ENCODE data around the gene TBC1D22A.
A peak's percentile ranks its signal among the peaks of the same experiment; 100 is the strongest.

Gene TBC1D22A

DNA sequence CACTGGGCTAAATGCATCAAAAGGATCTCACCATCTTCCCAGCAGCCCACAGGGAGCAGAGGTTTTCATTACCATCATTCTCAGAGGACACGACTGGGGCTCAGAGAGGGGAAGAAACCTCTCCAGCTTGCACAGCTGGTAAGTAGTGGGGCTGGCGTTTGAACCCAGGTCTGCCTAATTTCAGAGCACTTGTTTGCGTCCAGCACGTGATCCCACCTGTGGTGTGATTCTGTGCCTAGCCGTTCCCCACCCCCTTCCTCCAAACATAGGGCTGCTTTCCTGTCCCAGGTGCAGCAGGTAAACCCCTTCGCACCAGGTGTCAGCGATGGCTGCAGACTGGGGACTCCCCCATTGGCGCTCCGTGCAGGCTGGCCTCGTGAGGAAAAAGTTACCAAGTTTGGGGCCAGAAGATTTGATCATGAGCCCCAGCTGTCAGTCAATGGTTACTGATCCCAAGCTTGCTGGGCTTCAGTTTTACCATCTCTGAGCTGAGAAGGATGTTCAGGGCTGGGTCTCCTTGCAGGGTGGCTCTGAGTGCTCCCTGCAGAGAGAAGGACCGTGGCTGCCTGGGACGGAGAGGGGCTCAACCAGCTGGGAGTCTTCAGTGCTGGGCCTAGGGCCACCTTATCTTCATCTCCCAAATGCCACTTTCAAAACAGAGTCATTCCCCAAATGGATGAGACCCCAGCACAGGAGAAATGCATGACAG lies 445.6 kb downstream of the TBC1D22A start:
- H3K27me3 ChIP-seq (replicated peaks; ENCODE audit: control insufficient read depth, insufficient read depth, low read length, poor library complexity, severe bottlenecking), result no peaks in the 10 kb centered on the region
- H3K4me1 ChIP-seq (ENCODE audit: control insufficient read depth, insufficient read depth, low read length, poor library complexity, severe bottlenecking), result no peaks in the 10 kb centered on the region
- no peaks in the 10 kb centered on the region for H3K36me3 ChIP-seq (ENCODE audit: control insufficient read depth, insufficient read depth, low read length)
- no peak overlapping the region for H3K4me3 ChIP-seq (ENCODE audit: insufficient read depth, low read depth, low read length, poor library complexity, severe bottlenecking)
- H3K9me3 ChIP-seq (ENCODE audit: control insufficient read depth, low read length), result no peaks in the 10 kb centered on the region
- no peak for DNase-seq
- no peak overlapping the region for H3K27ac ChIP-seq (ENCODE audit: insufficient read depth, low read length, poor library complexity, severe bottlenecking)

DNA sequence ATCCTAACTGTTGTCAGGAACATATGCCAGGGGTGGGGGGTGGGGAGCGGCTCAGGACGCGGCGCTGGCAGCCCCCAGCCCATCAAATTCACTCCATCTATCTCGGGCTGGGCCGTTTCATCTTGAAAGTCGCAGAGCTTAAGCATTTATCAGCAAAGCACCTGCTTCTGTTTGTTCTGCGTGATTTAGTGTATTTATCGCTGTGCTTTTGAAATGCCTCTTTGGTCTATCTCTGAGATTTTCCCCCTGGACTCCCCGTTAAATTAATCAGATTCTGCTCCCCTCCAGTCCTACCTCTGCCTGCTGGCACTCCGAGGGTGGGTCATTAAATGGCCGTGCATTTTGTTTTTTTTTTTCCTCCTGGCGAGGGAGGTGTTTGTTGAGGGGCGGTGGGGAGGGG lies 446.2 kb downstream of the TBC1D22A start:
- Histone ChIP-seq H3K27me3 (replicated peaks; ENCODE audit: control insufficient read depth, insufficient read depth, low read length, poor library complexity, severe bottlenecking) (no peaks in the 10 kb centered on the region), H3K4me3 (ENCODE audit: insufficient read depth, low read depth, low read length, poor library complexity, severe bottlenecking) (no peak overlapping the region), H3K36me3 (ENCODE audit: control insufficient read depth, insufficient read depth, low read length) (no peaks in the 10 kb centered on the region), H3K9me3 (ENCODE audit: control insufficient read depth, low read length) (no peaks in the 10 kb centered on the region), H3K27ac (ENCODE audit: insufficient read depth, low read length, poor library complexity, severe bottlenecking) (no peak overlapping the region), H3K4me1 (ENCODE audit: control insufficient read depth, insufficient read depth, low read length, poor library complexity, severe bottlenecking) (no peaks in the 10 kb centered on the region)
- DNase-seq, result no peak

DNA sequence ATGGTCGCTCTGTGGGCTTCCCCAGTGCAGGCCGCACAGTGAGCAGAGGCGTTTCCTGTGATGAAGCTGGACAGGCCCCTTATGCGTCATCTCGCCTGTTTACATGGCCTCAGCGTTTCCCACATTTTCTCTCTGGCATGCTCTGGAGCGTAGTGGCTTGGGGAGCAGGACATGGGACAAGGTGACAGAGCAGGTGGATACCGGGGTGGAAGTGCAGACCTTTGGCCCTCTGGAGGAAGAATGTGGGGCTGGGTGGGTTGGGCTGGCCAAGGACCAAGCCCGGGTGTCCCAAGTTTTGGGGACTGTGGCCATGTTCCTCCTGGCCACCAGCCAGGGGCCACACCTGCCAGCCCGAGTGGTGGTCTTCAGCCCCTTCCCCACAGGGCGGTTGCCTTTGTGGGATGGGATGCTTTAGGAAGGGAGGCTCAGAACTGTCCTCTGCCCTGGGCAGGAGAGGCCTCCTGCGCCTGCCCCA lies 446.6 kb downstream of the TBC1D22A start:
- Histone ChIP-seq H3K27ac (ENCODE audit: insufficient read depth, low read length, poor library complexity, severe bottlenecking) (no peak overlapping the region), H3K36me3 (ENCODE audit: control insufficient read depth, insufficient read depth, low read length) (no peaks in the 10 kb centered on the region), H3K4me3 (ENCODE audit: insufficient read depth, low read depth, low read length, poor library complexity, severe bottlenecking) (no peak overlapping the region), H3K9me3 (ENCODE audit: control insufficient read depth, low read length) (no peaks in the 10 kb centered on the region), H3K27me3 (replicated peaks; ENCODE audit: control insufficient read depth, insufficient read depth, low read length, poor library complexity, severe bottlenecking) (no peaks in the 10 kb centered on the region), H3K4me1 (ENCODE audit: control insufficient read depth, insufficient read depth, low read length, poor library complexity, severe bottlenecking) (no peaks in the 10 kb centered on the region)
- no peak for DNase-seq

DNA sequence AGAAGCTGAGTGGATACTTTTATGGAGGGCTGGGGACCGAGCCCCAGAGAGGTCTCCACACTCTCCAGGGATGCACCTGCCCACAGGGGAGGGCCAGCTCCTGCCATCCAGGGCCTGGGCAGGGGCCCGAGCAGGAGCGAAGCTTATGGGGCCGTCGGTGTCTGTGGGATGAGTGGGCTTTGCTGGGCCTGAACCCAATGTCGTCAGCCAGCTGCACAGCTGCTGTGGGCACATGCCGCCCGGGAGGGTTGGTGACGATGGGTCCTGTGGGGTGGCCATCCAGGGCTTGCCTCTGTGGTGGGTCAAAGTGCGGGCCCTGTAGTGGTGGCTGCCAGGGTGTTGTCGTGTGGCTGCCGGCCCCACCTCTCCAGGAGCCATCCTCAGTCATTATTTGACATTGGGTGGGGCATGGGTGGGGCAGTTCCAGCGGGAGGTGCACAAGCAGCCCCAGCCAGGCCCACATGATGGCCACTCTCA lies 447.1 kb downstream of the TBC1D22A start:
- Histone ChIP-seq H3K36me3 (ENCODE audit: control insufficient read depth, insufficient read depth, low read length) (no peaks in the 10 kb centered on the region), H3K4me3 (ENCODE audit: insufficient read depth, low read depth, low read length, poor library complexity, severe bottlenecking) (no peak overlapping the region), H3K27ac (ENCODE audit: insufficient read depth, low read length, poor library complexity, severe bottlenecking) (no peak overlapping the region), H3K27me3 (replicated peaks; ENCODE audit: control insufficient read depth, insufficient read depth, low read length, poor library complexity, severe bottlenecking) (no peaks in the 10 kb centered on the region), H3K4me1 (ENCODE audit: control insufficient read depth, insufficient read depth, low read length, poor library complexity, severe bottlenecking) (no peaks in the 10 kb centered on the region), H3K9me3 (ENCODE audit: control insufficient read depth, low read length) (no peaks in the 10 kb centered on the region)
- DNase-seq, result no peak

DNA sequence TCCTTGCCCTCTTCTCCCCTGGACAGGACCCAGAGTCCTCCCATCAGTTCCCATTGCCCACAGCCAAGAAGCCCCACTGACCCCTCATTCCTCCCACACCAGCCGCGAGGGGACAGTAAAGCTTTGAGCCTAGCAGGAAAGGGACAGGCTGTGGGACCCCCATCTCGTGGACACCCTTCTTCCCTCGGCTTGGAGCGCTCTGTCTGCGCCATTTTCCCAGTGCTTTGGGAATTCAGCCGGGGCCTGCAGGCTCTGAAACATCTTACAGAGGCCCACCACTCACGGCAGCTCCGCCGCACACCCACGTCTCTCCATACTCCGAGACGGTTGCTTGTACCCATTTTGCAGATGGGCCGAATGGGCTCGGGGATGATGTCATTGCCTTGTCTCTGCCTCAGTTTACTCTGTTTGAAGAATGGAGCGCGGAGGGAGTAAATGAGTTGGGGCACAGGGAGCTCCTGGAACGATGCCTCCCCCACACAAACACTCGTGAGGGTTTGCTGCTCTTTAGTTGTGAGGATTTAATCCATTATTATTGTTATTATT lies 447.7 kb downstream of the TBC1D22A start:
- Histone ChIP-seq H3K27ac (ENCODE audit: insufficient read depth, low read length, poor library complexity, severe bottlenecking) (no peak overlapping the region), H3K4me1 (ENCODE audit: control insufficient read depth, insufficient read depth, low read length, poor library complexity, severe bottlenecking) (no peaks in the 10 kb centered on the region), H3K4me3 (ENCODE audit: insufficient read depth, low read depth, low read length, poor library complexity, severe bottlenecking) (no peak overlapping the region), H3K27me3 (replicated peaks; ENCODE audit: control insufficient read depth, insufficient read depth, low read length, poor library complexity, severe bottlenecking) (no peaks in the 10 kb centered on the region), H3K9me3 (ENCODE audit: control insufficient read depth, low read length) (no peaks in the 10 kb centered on the region), H3K36me3 (ENCODE audit: control insufficient read depth, insufficient read depth, low read length) (no peaks in the 10 kb centered on the region)
- DNase-seq, result no peak

- no peaks in the 10 kb centered on the region for H3K36me3 ChIP-seq (ENCODE audit: control insufficient read depth, insufficient read depth, low read length)
- DNase-seq, result no peak
- no peak overlapping the region for H3K27ac ChIP-seq (ENCODE audit: insufficient read depth, low read length, poor library complexity, severe bottlenecking)
- no peaks in the 10 kb centered on the region for H3K9me3 ChIP-seq (ENCODE audit: control insufficient read depth, low read length)
- H3K4me3 ChIP-seq (ENCODE audit: insufficient read depth, low read depth, low read length, poor library complexity, severe bottlenecking), result no peak overlapping the region
- H3K27me3 ChIP-seq (replicated peaks; ENCODE audit: control insufficient read depth, insufficient read depth, low read length, poor library complexity, severe bottlenecking), result no peaks in the 10 kb centered on the region
- no peaks in the 10 kb centered on the region for H3K4me1 ChIP-seq (ENCODE audit: control insufficient read depth, insufficient read depth, low read length, poor library complexity, severe bottlenecking)
Measured at GRCh38 chr22:47210686-47211085, 448.2 kb downstream of the TBC1D22A start.

- Histone ChIP-seq H3K9me3 (ENCODE audit: control insufficient read depth, low read length) (no peaks in the 10 kb centered on the region), H3K4me1 (ENCODE audit: control insufficient read depth, insufficient read depth, low read length, poor library complexity, severe bottlenecking) (no peaks in the 10 kb centered on the region), H3K36me3 (ENCODE audit: control insufficient read depth, insufficient read depth, low read length) (no peaks in the 10 kb centered on the region), H3K27me3 (replicated peaks; ENCODE audit: control insufficient read depth, insufficient read depth, low read length, poor library complexity, severe bottlenecking) (no peaks in the 10 kb centered on the region), H3K27ac (ENCODE audit: insufficient read depth, low read length, poor library complexity, severe bottlenecking) (no peak overlapping the region), H3K4me3 (ENCODE audit: insufficient read depth, low read depth, low read length, poor library complexity, severe bottlenecking) (no peak overlapping the region)
- DNase-seq, result peak in 1 of 3 donors; percentile 22
Measured at GRCh38 chr22:47213571-47214230, 451.3 kb downstream of the TBC1D22A start.

- Histone ChIP-seq H3K9me3 (ENCODE audit: control insufficient read depth, low read length) (no peaks in the 10 kb centered on the region), H3K36me3 (ENCODE audit: control insufficient read depth, insufficient read depth, low read length) (no peaks in the 10 kb centered on the region), H3K4me1 (ENCODE audit: control insufficient read depth, insufficient read depth, low read length, poor library complexity, severe bottlenecking) (no peaks in the 10 kb centered on the region), H3K27me3 (replicated peaks; ENCODE audit: control insufficient read depth, insufficient read depth, low read length, poor library complexity, severe bottlenecking) (no peaks in the 10 kb centered on the region), H3K4me3 (ENCODE audit: insufficient read depth, low read depth, low read length, poor library complexity, severe bottlenecking) (no peak overlapping the region), H3K27ac (ENCODE audit: insufficient read depth, low read length, poor library complexity, severe bottlenecking) (no peak overlapping the region)
- DNase-seq, result no peak
Measured at GRCh38 chr22:47215851-47216250, 453.4 kb downstream of the TBC1D22A start.

DNA sequence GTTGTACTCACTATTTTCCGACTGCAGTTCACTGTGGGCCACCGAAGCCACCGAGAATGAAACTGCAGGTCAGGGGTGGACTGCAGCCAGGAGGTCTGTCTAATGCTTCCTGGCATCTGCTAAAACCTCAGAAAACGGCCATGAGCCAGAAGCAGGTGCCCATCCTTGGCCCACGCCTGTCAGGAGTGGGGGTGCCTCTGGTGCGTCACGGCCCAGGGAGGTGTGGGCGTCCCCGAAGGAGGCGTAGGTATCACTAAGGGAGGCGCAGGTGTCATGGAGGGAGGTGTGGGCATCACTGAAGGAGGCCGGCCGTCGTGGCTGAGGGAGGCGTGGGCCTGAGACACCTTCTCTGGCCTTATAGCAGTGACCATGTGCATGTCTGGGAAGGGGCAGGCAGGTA lies 456.2 kb downstream of the TBC1D22A start:
- Histone ChIP-seq H3K4me3 (ENCODE audit: insufficient read depth, low read depth, low read length, poor library complexity, severe bottlenecking) (no peak overlapping the region), H3K36me3 (ENCODE audit: control insufficient read depth, insufficient read depth, low read length) (no peaks in the 10 kb centered on the region), H3K27me3 (replicated peaks; ENCODE audit: control insufficient read depth, insufficient read depth, low read length, poor library complexity, severe bottlenecking) (no peaks in the 10 kb centered on the region), H3K9me3 (ENCODE audit: control insufficient read depth, low read length) (no peaks in the 10 kb centered on the region), H3K4me1 (ENCODE audit: control insufficient read depth, insufficient read depth, low read length, poor library complexity, severe bottlenecking) (no peaks in the 10 kb centered on the region), H3K27ac (ENCODE audit: insufficient read depth, low read length, poor library complexity, severe bottlenecking) (no peak overlapping the region)
- no peak for DNase-seq

GRCh38 chr22:47219789-47220188 lies 457.3 kb downstream of the TBC1D22A start:
- DNase-seq, result no peak
- no peaks in the 10 kb centered on the region for H3K36me3 ChIP-seq (ENCODE audit: control insufficient read depth, insufficient read depth, low read length)
- no peak overlapping the region for H3K27ac ChIP-seq (ENCODE audit: insufficient read depth, low read length, poor library complexity, severe bottlenecking)
- H3K27me3 ChIP-seq (replicated peaks; ENCODE audit: control insufficient read depth, insufficient read depth, low read length, poor library complexity, severe bottlenecking), result no peaks in the 10 kb centered on the region
- no peaks in the 10 kb centered on the region for H3K9me3 ChIP-seq (ENCODE audit: control insufficient read depth, low read length)
- H3K4me1 ChIP-seq (ENCODE audit: control insufficient read depth, insufficient read depth, low read length, poor library complexity, severe bottlenecking), result no peaks in the 10 kb centered on the region
- H3K4me3 ChIP-seq (ENCODE audit: insufficient read depth, low read depth, low read length, poor library complexity, severe bottlenecking), result no peak overlapping the region

Measured in effector memory CD4-positive, alpha-beta T cell (primary cell).